ENCODE data around the gene ZNF593.

The ZNF593 gene

GRCh38 chr1:26189331-26189730, 19.6 kb downstream of the ZNF593 start:
- TF ChIP-seq POLR2A (IDR thresholded peaks at IDR 0.05; ENCODE audit: low read depth, low read length) = no peak
- FAIRE-seq = no peak
- DNase-seq (ENCODE audit: insufficient read length, low spot score) = no peak

DNA sequence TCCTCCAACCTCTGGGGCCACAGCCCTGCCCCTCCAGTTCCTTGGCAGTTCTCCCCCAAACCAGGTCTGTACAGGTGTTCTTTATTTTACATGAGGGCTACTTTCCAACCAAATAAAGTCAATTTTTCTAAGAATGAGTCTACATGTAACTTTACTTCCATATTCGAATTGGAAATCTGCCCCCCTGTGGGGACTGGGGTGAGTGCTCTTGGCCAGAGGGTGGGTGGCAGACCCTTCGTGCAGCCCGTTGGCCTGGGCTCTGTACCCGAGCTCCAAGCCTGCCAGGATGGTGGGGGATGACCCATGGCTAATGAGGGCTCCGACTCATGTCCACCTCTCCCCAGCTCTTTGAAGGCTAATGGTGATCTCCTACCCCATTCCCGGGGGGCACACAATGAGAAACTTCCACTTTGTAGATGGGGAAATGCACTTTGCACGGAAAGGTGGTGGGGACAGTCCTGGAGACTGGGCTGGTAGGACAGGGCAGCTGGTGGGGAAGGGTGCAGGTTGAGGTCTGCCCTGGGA, 20.1 kb downstream of the ZNF593 start:
- FAIRE-seq (no peak), DNase-seq (ENCODE audit: insufficient read length, low spot score) (no peak)
- TF ChIP-seq POLR2A (IDR thresholded peaks at IDR 0.05; ENCODE audit: low read depth, low read length) = no peak

- no peak for TF ChIP-seq POLR2A (IDR thresholded peaks at IDR 0.05; ENCODE audit: low read depth, low read length)
- FAIRE-seq (no peak), DNase-seq (ENCODE audit: insufficient read length, low spot score) (no peak)
These were observed 20.8 kb downstream of the ZNF593 start, which contains the start of gene CATSPER4 for GRCh38 chr1:26190373-26190987. Gene CATSPER4, plus strand, starts transcription at chr1:26190602. Its CDS starts 26 bp downstream, at chr1:26190628.

DNA sequence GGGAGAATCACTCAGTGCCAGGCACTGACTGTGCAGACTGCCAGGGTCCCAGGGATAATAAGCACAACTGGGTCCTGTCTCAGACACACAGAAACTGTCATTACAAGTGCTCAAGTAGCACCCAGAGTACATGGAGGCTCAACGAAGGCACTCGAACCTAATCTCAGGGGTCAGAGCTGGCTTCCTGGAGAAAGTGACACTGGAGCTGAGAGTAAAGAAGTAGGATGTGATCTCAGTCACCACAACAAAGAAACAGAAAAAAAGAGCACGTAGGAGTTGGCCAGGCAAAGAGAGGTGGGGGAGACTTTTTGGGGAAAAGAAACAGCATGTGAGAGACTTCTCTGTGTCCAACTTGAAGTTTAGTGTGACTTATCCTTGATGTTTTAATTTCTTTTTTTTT, 22.0 kb downstream of the ZNF593 start:
- FAIRE-seq = no peak
- TF ChIP-seq POLR2A (IDR thresholded peaks at IDR 0.05; ENCODE audit: low read depth, low read length) = no peak
- DNase-seq (ENCODE audit: insufficient read length, low spot score) = no peak

GRCh38 chr1:26195805-26196204, 26.1 kb downstream of the ZNF593 start:
- FAIRE-seq (no peak), DNase-seq (ENCODE audit: insufficient read length, low spot score) (no peak)
- no peak for TF ChIP-seq POLR2A (IDR thresholded peaks at IDR 0.05; ENCODE audit: low read depth, low read length)

DNA sequence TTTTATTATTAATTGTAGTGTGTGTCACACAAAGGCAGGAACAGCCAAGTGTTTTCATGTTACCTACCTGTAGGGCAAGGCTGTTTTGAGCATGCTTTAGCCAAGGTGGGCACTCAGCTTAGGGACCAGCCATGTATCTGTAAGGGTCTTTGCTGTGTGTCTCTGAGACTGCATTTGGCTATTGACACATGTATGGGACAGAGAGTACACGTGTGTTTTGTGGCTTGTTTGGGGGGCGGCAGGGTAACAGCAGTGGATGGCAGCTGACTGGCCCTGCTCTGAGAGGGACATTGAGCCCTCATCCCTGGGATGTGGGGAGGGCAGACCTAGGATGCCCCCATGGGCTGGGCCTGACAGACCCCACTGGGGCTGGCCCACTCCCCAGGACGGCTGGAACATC, 27.6 kb downstream of the ZNF593 start:
- DNase-seq (ENCODE audit: insufficient read length, low spot score) = no peak
- no peak for FAIRE-seq
- no peak for TF ChIP-seq POLR2A (IDR thresholded peaks at IDR 0.05; ENCODE audit: low read depth, low read length)

DNA sequence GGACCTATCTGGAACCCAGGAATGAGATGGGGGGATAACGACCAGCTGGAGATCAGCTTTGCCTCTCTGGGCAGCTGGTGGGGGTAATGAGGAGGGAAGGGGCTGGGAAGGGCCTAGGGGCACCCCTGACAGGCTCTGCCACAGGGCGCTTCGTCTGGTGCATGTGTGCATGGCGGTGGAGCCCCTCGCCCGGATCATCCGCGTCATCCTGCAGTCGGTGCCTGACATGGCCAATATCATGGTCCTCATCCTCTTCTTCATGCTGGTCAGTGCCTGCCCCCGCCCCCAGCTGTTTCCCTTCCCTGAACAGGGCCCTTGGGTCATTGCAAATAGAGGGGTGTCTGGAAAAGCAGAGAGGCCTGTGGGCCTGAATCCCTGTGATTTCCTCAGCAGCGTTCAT, 28.1 kb downstream of the ZNF593 start:
- no peak for FAIRE-seq
- no peak for DNase-seq (ENCODE audit: insufficient read length, low spot score)
- no peak for TF ChIP-seq POLR2A (IDR thresholded peaks at IDR 0.05; ENCODE audit: low read depth, low read length)

GRCh38 chr1:26200413-26200812, 30.7 kb downstream of the ZNF593 start:
- no peak for TF ChIP-seq POLR2A (IDR thresholded peaks at IDR 0.05; ENCODE audit: low read depth, low read length)
- FAIRE-seq (no peak), DNase-seq (ENCODE audit: insufficient read length, low spot score) (no peak)

GRCh38 chr1:26203642-26204318, 34.1 kb downstream of the ZNF593 start:
- TF ChIP-seq POLR2A (IDR thresholded peaks at IDR 0.05; ENCODE audit: low read depth, low read length) = no peak
- DNase-seq (ENCODE audit: insufficient read length, low spot score) = no peak
- no peak for FAIRE-seq

GRCh38 chr1:26210147-26210870, 40.6 kb downstream of the ZNF593 start:
- no peak for TF ChIP-seq POLR2A (IDR thresholded peaks at IDR 0.05; ENCODE audit: low read depth, low read length)
- DNase-seq (ENCODE audit: insufficient read length, low spot score) (no peak), FAIRE-seq (no peak)

- FAIRE-seq = no peak
- no peak for TF ChIP-seq POLR2A (IDR thresholded peaks at IDR 0.05; ENCODE audit: low read depth, low read length)
- no peak for DNase-seq (ENCODE audit: insufficient read length, low spot score)
These were observed 43.0 kb downstream of the ZNF593 start for GRCh38 chr1:26212726-26213125.

GRCh38 chr1:26213335-26213905, 43.7 kb downstream of the ZNF593 start:
- FAIRE-seq = no peak
- no peak for DNase-seq (ENCODE audit: insufficient read length, low spot score)
- TF ChIP-seq POLR2A (IDR thresholded peaks at IDR 0.05; ENCODE audit: low read depth, low read length) = no peak

DNA sequence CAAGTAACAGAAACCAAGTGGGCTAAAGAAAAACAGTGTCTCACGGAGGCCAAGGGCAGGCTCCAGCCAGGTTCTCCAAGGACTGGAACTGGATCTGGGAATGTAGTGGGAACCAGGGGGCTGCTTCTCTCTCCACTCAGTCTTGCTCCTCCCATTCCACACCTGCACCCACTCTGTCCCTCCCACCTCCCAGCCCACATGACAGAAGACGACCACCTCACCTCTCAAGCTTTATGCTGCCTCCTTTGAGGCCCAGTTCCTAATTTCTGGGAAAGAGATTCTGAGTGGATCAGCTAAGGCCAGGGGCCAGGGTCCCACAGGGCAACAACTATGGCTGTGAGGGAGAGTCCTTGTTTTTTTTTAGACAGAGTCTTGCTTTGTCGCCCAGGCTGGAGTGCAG, 45.5 kb downstream of the ZNF593 start:
- DNase-seq (ENCODE audit: insufficient read length, low spot score) (no peak), FAIRE-seq (no peak)
- TF ChIP-seq POLR2A (IDR thresholded peaks at IDR 0.05; ENCODE audit: low read depth, low read length) = no peak

DNA sequence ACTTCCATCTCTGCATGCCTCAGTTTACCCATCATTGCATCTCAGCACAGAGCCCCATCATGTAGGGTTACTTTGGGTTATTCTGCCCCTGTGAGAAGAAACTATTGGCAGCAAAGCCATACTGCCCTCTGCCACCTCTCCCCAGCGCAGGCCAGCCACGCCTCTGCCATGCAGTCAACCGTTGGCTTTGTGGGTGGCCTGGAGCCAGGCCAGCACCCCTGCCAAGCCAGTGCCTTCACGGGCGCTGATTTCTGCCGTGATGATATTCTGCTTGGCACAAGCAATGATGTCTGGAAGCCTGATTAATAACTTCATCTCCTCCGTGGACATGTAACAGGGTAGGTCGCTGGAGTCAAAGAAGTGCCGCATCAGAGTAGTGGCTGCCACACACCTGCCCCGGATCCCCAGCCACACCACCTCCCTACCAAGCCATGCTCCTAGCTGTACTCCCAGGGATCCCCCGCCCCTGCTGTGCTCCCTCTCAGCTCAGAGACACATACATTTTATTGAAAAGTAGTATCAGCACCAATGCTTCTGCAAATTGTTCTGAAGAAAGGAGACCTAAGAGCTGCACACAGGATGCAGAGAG, 49.3 kb downstream of the ZNF593 start:
- peak; percentile 26 for DNase-seq (ENCODE audit: insufficient read length, low spot score)
- no peak for TF ChIP-seq POLR2A (IDR thresholded peaks at IDR 0.05; ENCODE audit: low read depth, low read length)
- FAIRE-seq = peak; percentile 58
